NCI-H524 (cell line): ENCODE results near the gene LEMD1.
"Not testable (repeated sequence)": the region's sequence is repeated elsewhere in the genome, so short reads cannot be mapped to it uniquely, and the experiment has no call there.

ENCODE experiments used
- DNase-seq, 2 experiments: peaks; one replicate each; lab custom pipeline; 2025; lab: John Stamatoyannopoulos, UW

LEMD1 gene

GRCh38 chr1:205446828-205447227, 25.0 kb upstream of the LEMD1 start:
- DNase-seq: no peak

GRCh38 chr1:205445646-205445935, 23.7 kb upstream of the LEMD1 start:
- peak in 1 of 2 experiments; percentile 30 for DNase-seq

GRCh38 chr1:205444931-205445645, 23.2 kb upstream of the LEMD1 start:
- peak; percentile 90 to 95 for DNase-seq

- DNase-seq: no peak
Measured at GRCh38 chr1:205444300-205444930, 22.6 kb upstream of the LEMD1 start.

GRCh38 chr1:205443585-205444299, 21.9 kb upstream of the LEMD1 start:
- DNase-seq: no peak

- DNase-seq: peak in 1 of 2 experiments; percentile 58
Measured at GRCh38 chr1:205442051-205442725, 20.3 kb upstream of the LEMD1 start.

GRCh38 chr1:205441716-205442050, 19.8 kb upstream of the LEMD1 start:
- DNase-seq: no peak

- no peak for DNase-seq
Measured at GRCh38 chr1:205441318-205441633, 19.4 kb upstream of the LEMD1 start.

GRCh38 chr1:205440476-205441317, 18.8 kb upstream of the LEMD1 start:
- no peak for DNase-seq

- DNase-seq: no peak
Measured at GRCh38 chr1:205440121-205440475, 18.2 kb upstream of the LEMD1 start.

GRCh38 chr1:205438213-205439158, 16.6 kb upstream of the LEMD1 start:
- peak; percentile 38 to 68 for DNase-seq

GRCh38 chr1:205437570-205437969, 15.7 kb upstream of the LEMD1 start:
- no peak for DNase-seq

GRCh38 chr1:205436776-205437410, 15.0 kb upstream of the LEMD1 start:
- no peak for DNase-seq

- peak; percentile 61 to 81 for DNase-seq
Measured at GRCh38 chr1:205435578-205436573, 14.0 kb upstream of the LEMD1 start.

- DNase-seq: no peak
Measured at GRCh38 chr1:205434738-205435137, 12.9 kb upstream of the LEMD1 start.

- not testable (repeated sequence) for DNase-seq
Measured at GRCh38 chr1:205432692-205433091, 10.8 kb upstream of the LEMD1 start.

- DNase-seq: no peak
Measured at GRCh38 chr1:205432116-205432515, 10.3 kb upstream of the LEMD1 start.

- DNase-seq: no peak
Measured at GRCh38 chr1:205430696-205431305, 8.9 kb upstream of the LEMD1 start.
